ENCODE measurements around the gene ATP10B.
A peak's percentile ranks its signal among the peaks of the same experiment; 100 is the strongest.

ATP10B gene

GRCh38 chr5:160635046-160635445 lies 217.0 kb downstream of the ATP10B start:
- DNase-seq (ENCODE audit: low spot score) = no peak

GRCh38 chr5:160629003-160629402 lies 223.0 kb downstream of the ATP10B start:
- DNase-seq (ENCODE audit: low spot score) = no peak

- DNase-seq (ENCODE audit: low spot score) = no peak
Measured at GRCh38 chr5:160628619-160628968, 223.4 kb downstream of the ATP10B start.

- DNase-seq (ENCODE audit: low spot score) = no peak
Measured at GRCh38 chr5:160627921-160628618, 223.9 kb downstream of the ATP10B start.

- no peak for DNase-seq (ENCODE audit: low spot score)
Measured at GRCh38 chr5:160626322-160626721, 225.7 kb downstream of the ATP10B start.

GRCh38 chr5:160621526-160621925 lies 230.5 kb downstream of the ATP10B start:
- DNase-seq (ENCODE audit: low spot score) = no peak

- no peak for DNase-seq (ENCODE audit: low spot score)
Measured at GRCh38 chr5:160620401-160620800, 231.6 kb downstream of the ATP10B start.

GRCh38 chr5:160619381-160619780 lies 232.6 kb downstream of the ATP10B start:
- DNase-seq (ENCODE audit: low spot score) = no peak

- DNase-seq (ENCODE audit: low spot score) = no peak
Measured at GRCh38 chr5:160618286-160618685, 233.7 kb downstream of the ATP10B start.

GRCh38 chr5:160616712-160617497 lies 235.1 kb downstream of the ATP10B start:
- DNase-seq (ENCODE audit: low spot score) = no peak

- DNase-seq (ENCODE audit: low spot score) = no peak
Measured at GRCh38 chr5:160614136-160614535, 237.9 kb downstream of the ATP10B start.

- no peak for DNase-seq (ENCODE audit: low spot score)
Measured at GRCh38 chr5:160605266-160605665, 246.7 kb downstream of the ATP10B start.

GRCh38 chr5:160604484-160604883 lies 247.5 kb downstream of the ATP10B start:
- no peak for DNase-seq (ENCODE audit: low spot score)

GRCh38 chr5:160602744-160603143 lies 249.3 kb downstream of the ATP10B start:
- no peak for DNase-seq (ENCODE audit: low spot score)

GRCh38 chr5:160601046-160601445 lies 251.0 kb downstream of the ATP10B start:
- no peak for DNase-seq (ENCODE audit: low spot score)

GRCh38 chr5:160573318-160573717 lies 278.7 kb downstream of the ATP10B start:
- no peak for DNase-seq (ENCODE audit: low spot score)

GRCh38 chr5:160567031-160567705 lies 284.8 kb downstream of the ATP10B start:
- DNase-seq (ENCODE audit: low spot score) = no peak

GRCh38 chr5:160565376-160565775 lies 286.6 kb downstream of the ATP10B start:
- DNase-seq (ENCODE audit: low spot score) = no peak

GRCh38 chr5:160556846-160557245 lies 295.2 kb downstream of the ATP10B start:
- DNase-seq (ENCODE audit: low spot score) = peak; percentile 50

GRCh38 chr5:160555971-160556631 lies 295.9 kb downstream of the ATP10B start:
- DNase-seq (ENCODE audit: low spot score) = no peak

GRCh38 chr5:160555581-160555970 lies 296.4 kb downstream of the ATP10B start:
- no peak for DNase-seq (ENCODE audit: low spot score)

- no peak for DNase-seq (ENCODE audit: low spot score)
Measured at GRCh38 chr5:160550075-160550474, 301.9 kb downstream of the ATP10B start.
